ENCODE measurements around the gene STAC2. TPM values are rescaled to one million over a fixed set of nuclear protein-coding genes. Genes with fewer than 3 reads are reported as not detected.

The STAC2 gene
- total RNA-seq, 6 donors from 2014 or later: 0.24 to 1.1 (median 0.48) TPM; not detected in 2

- H3K36me3 ChIP-seq: peaks cover 10 to 76% (median 50%) of the 10 kb centered on the region in 4 donors
Measured at GRCh38 chr17:39191750-39192510, 33.8 kb downstream of the STAC2 start.

DNA sequence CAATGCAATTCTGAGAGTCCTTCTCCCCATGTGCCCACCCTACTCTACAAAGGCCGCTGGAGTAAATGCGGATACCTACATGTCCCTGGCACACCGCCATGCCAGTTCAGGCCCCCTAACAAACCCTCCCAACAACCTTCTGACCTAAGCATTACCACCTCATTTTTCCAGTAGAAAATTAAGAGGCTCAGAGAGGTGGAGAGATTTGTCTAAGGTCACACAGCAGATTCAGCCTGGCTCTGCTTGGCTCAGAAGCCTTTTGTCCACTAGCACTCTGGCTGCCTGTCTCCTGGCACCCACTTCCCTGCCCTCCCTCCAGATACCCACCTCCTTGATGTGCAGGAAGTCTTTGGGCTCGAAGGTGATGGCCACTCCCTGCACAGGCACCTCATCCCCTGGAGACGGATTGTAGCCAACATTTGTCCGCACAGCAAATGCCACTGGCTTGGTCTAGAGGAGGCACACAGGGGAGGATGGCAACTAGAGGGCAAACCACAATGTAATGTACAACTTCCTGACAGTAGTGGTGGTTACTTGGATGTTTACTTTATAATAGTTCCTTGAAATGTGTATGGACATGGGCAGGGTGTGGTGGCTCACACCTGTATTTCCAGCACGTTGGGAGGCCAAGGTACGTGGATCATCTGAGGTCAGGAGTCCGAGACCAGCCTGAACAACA is 38.5 kb downstream of the STAC2 start:
- no peak overlapping the region for H3K27ac ChIP-seq
- H3K4me1 ChIP-seq: no peaks in the 10 kb centered on the region
- 88 to 94% methylated on average over 9 of the region's 9 CpGs for WGBS, 2 donors
- DNase-seq (no peak), ATAC-seq (ENCODE audit: low FRiP score in 2 of 2) (no peak)
- H3K36me3 ChIP-seq: peaks cover 28 to 97% (median 85%) of the 10 kb centered on the region in 4 donors
- TF ChIP-seq POLR2AphosphoS5 (IDR thresholded peaks at IDR 0.05) (no peak), CTCF (IDR thresholded peaks at IDR 0.05) (no peak), EP300 (IDR thresholded peaks at IDR 0.05) (no peak), POLR2A (IDR thresholded peaks at IDR 0.05) (no peak)
- no peaks in the 10 kb centered on the region for H3K9me3 ChIP-seq
- H3K4me3 ChIP-seq: no peak overlapping the region
- H3K27me3 ChIP-seq: no peaks in the 10 kb centered on the region

More at GRCh38 chr17:39191750-39192510, 33.8 kb downstream of the STAC2 start:
- no peak for ATAC-seq (ENCODE audit: low FRiP score in 2 of 2)
- Histone ChIP-seq H3K9me3 (no peaks in the 10 kb centered on the region), H3K27ac (no peak overlapping the region), H3K4me3 (no peak overlapping the region), H3K27me3 (no peaks in the 10 kb centered on the region), H3K4me1 (peaks cover 10 to 30% (median 22%) of the 10 kb centered on the region in 4 donors)
- TF ChIP-seq POLR2A (IDR thresholded peaks at IDR 0.05): no peak
- TF ChIP-seq EP300 (IDR thresholded peaks at IDR 0.05): no peak
- TF ChIP-seq CTCF (IDR thresholded peaks at IDR 0.05): no peak
- no peak for TF ChIP-seq POLR2AphosphoS5 (IDR thresholded peaks at IDR 0.05)
- WGBS, 2 donors: 94% methylated on average over 5 of the region's 9 CpGs
- no peak for DNase-seq

- ATAC-seq (ENCODE audit: low FRiP score in 2 of 2) (no peak), DNase-seq (peak in 1 of 2 donors; percentile 72)
- Histone ChIP-seq H3K27me3 (no peaks in the 10 kb centered on the region), H3K27ac (no peak overlapping the region), H3K4me1 (no peaks in the 10 kb centered on the region), H3K4me3 (no peak overlapping the region), H3K36me3 (peaks cover 28 to 94% (median 82%) of the 10 kb centered on the region in 4 donors), H3K9me3 (no peaks in the 10 kb centered on the region)
- TF ChIP-seq CTCF (IDR thresholded peaks at IDR 0.05): no peak
- TF ChIP-seq EP300 (IDR thresholded peaks at IDR 0.05): no peak
- TF ChIP-seq POLR2A (IDR thresholded peaks at IDR 0.05): no peak
- TF ChIP-seq POLR2AphosphoS5 (IDR thresholded peaks at IDR 0.05): no peak
- WGBS, 2 donors: 72 to 90% methylated on average over 5 to 11 of the region's 15 CpGs
Measured at GRCh38 chr17:39186481-39187002, 39.2 kb downstream of the STAC2 start.

DNA sequence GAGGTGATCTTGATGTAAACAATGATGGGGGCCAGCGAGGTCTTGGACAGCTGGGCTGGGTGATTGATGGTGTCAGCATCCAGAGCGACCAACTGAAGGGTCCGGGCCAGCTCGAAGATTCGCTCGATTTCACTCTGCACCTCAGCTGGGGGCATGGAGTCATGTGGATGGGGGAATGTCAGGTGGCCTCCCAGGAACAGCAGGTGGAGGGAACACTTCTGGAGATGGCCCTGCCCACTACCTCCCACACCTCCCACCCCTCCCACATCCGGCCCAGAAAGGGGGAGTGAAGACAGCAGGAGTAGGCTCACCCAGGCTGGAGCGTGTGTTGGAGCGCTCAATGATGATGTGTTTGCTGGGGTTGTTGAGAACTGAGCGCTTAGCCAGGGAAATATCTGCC is 42.0 kb downstream of the STAC2 start:
- 89 to 92% methylated on average over 4 to 10 of the region's 10 CpGs for WGBS, 2 donors
- DNase-seq (no peak), ATAC-seq (ENCODE audit: low FRiP score in 2 of 2) (no peak)
- TF ChIP-seq POLR2A (IDR thresholded peaks at IDR 0.05) (no peak), POLR2AphosphoS5 (IDR thresholded peaks at IDR 0.05) (no peak), EP300 (IDR thresholded peaks at IDR 0.05) (no peak), CTCF (IDR thresholded peaks at IDR 0.05) (no peak)
- Histone ChIP-seq H3K9me3 (no peaks in the 10 kb centered on the region), H3K36me3 (peaks cover 22 to 86% (median 70%) of the 10 kb centered on the region in 4 donors), H3K4me1 (peaks cover 0 to 2% (median under 1%) of the 10 kb centered on the region in 4 donors), H3K27me3 (no peaks in the 10 kb centered on the region), H3K27ac (no peak overlapping the region), H3K4me3 (no peak overlapping the region)

Measured in upper lobe of left lung (tissue), 6 donors.